IMR-90 (cell line): ENCODE data around the gene OXSR1. TPM values are rescaled to one million over a fixed set of nuclear protein-coding genes. Genes with fewer than 3 reads are reported as not detected.
A peak's percentile ranks its signal among the peaks of the same experiment; 100 is the strongest.

Experiments used
- ATAC-seq: fragments of 200-7000 bp; cut with Tn5 transposase; 2 replicates; pipeline ENCODE4 v1.9.1; 2020; ENCODE audit warnings: low read depth, mild to moderate bottlenecking, moderate library complexity
- BruUV-seq: library from RNA; stranded (reverse); fragments of 400-500 nt; replicated peaks from 2 replicates; lab custom pipeline; 2021; lab: Mats Ljungman, UMichigan
- CTCF ChIA-PET: fragments of 300-600 bp; formaldehyde crosslinking; extraction: SDS; loops from one replicate; lab custom pipeline; 2021; ENCODE audit warnings: antibody characterized with exemption; lab: Yijun Ruan, JAX
- POLR2A ChIA-PET: fragments of 300-600 bp; sonication (Branson Sonifier 250); formaldehyde crosslinking; loops from one replicate; lab custom pipeline; 2022; ENCODE audit warnings: antibody characterized with exemption; ENCODE audit not compliant: unreplicated experiment; lab: Charles Lee
- DNase-seq: peaks from one replicate; pipeline ENCODE4 v3.0.0; 2013
- H2AFZ ChIP-seq: replicated peaks from 2 replicates; pipeline ENCODE3; 2013; ENCODE audit warnings: low read length, mild to moderate bottlenecking; ENCODE audit not compliant: poor library complexity
- H2AK5ac ChIP-seq: 2 replicates; pipeline ENCODE4 v1.6.1; 2013; ENCODE audit warnings: low read depth, low read length, inconsistent platforms
- H2AK9ac ChIP-seq: replicated peaks from 2 replicates; pipeline ENCODE3; 2013; ENCODE audit warnings: mild to moderate bottlenecking, low read depth, low read length, moderate library complexity; ENCODE audit not compliant: poor library complexity
- H2BK120ac ChIP-seq: 2 replicates; pipeline ENCODE4 v1.6.1; 2013; ENCODE audit warnings: low read depth, low read length, inconsistent platforms
- H2BK15ac ChIP-seq: 3 replicates; pipeline ENCODE4 v1.6.1; 2013; ENCODE audit warnings: low read depth, low read length, inconsistent platforms
- H2BK20ac ChIP-seq: 2 replicates; pipeline ENCODE4 v1.6.1; 2013; ENCODE audit warnings: low read depth, mild to moderate bottlenecking, inconsistent platforms, low read length, moderate library complexity
- H2BK5ac ChIP-seq: 2 replicates; pipeline ENCODE4 v1.6.1; 2013; ENCODE audit warnings: mild to moderate bottlenecking, low read depth, low read length, inconsistent platforms; ENCODE audit not compliant: poor library complexity, severe bottlenecking
- H3K14ac ChIP-seq: replicated peaks from 2 replicates; pipeline ENCODE4 v1.6.1; 2013; ENCODE audit warnings: low read depth, low read length, inconsistent platforms
- H3K18ac ChIP-seq: 2 replicates; pipeline ENCODE4 v1.6.1; 2013; ENCODE audit warnings: low read depth, low read length, control low read depth
- H3K23ac ChIP-seq: 2 replicates; pipeline ENCODE4 v1.6.1; 2013; ENCODE audit warnings: low read depth, low read length, inconsistent platforms
- H3K27ac ChIP-seq: 2 replicates; pipeline ENCODE4 v1.5.1; 2013; ENCODE audit warnings: mild to moderate bottlenecking, control low read depth, low read length; ENCODE audit not compliant: insufficient read depth
- H3K27me3 ChIP-seq: 2 replicates; pipeline ENCODE4 v1.6.1; 2013; ENCODE audit warnings: low read length; ENCODE audit not compliant: control insufficient read depth, insufficient read depth
- H3K36me3 ChIP-seq: 2 replicates; pipeline ENCODE4 v1.6.1; 2013; ENCODE audit warnings: low read length, mixed read lengths; ENCODE audit not compliant: control insufficient read depth, insufficient read depth
- H3K4ac ChIP-seq: 2 replicates; pipeline ENCODE4 v1.6.1; 2013; ENCODE audit warnings: low read depth, low read length, inconsistent platforms
- H3K4me1 ChIP-seq: 2 replicates; pipeline ENCODE4 v1.6.1; 2013; ENCODE audit warnings: low read length, mixed read lengths; ENCODE audit not compliant: control insufficient read depth, insufficient read depth
- H3K4me2 ChIP-seq: 2 replicates; pipeline ENCODE4 v1.6.1; 2013; ENCODE audit warnings: low read depth, mild to moderate bottlenecking, control low read depth, low read length, moderate library complexity
- H3K4me3 ChIP-seq: 2 replicates; pipeline ENCODE4 v1.5.1; 2013; ENCODE audit warnings: low read depth, mild to moderate bottlenecking, control low read depth, low read length, moderate library complexity; ENCODE audit not compliant: insufficient read depth
- H3K56ac ChIP-seq: 2 replicates; pipeline ENCODE4 v1.6.1; 2013; ENCODE audit warnings: low read length, inconsistent platforms; ENCODE audit not compliant: insufficient read depth; ENCODE audit errors: extremely low read depth
- H3K79me1 ChIP-seq, 2 experiments: 2 replicates each; pipeline ENCODE4 v1.6.1; 2013; ENCODE audit warnings: low read length in 2 of 2, inconsistent platforms in 1 of 2, low read depth in 1 of 2
- H3K9ac ChIP-seq: 2 replicates; pipeline ENCODE4 v1.6.1; 2013; ENCODE audit warnings: low read depth, low read length, control low read depth
- H3K9me1 ChIP-seq: 2 replicates; pipeline ENCODE4 v1.6.1; 2013; ENCODE audit warnings: low read length, inconsistent platforms; ENCODE audit not compliant: insufficient read depth
- H3K9me3 ChIP-seq: 2 replicates; pipeline ENCODE4 v1.6.1; 2013; ENCODE audit warnings: low read length; ENCODE audit not compliant: control insufficient read depth, insufficient read depth
- H4K20me1 ChIP-seq: 2 replicates; pipeline ENCODE4 v1.6.1; 2013; ENCODE audit warnings: low read length, inconsistent platforms; ENCODE audit not compliant: insufficient read depth
- H4K5ac ChIP-seq: 2 replicates; pipeline ENCODE4 v1.6.1; 2013; ENCODE audit warnings: mild to moderate bottlenecking, low read depth, low read length, control low read depth
- H4K8ac ChIP-seq, 2 experiments: 2 replicates each; pipeline ENCODE4 v1.6.1; 2013; ENCODE audit warnings: low read depth in 2 of 2, low read length in 2 of 2, control low read depth in 1 of 2, inconsistent platforms in 1 of 2
- H4K91ac ChIP-seq: 2 replicates; pipeline ENCODE4 v1.6.1; 2013; ENCODE audit warnings: low read depth, low read length, inconsistent platforms; ENCODE audit not compliant: insufficient read depth
- BHLHE40 ChIP-seq: fragments of 150-350 bp; IDR thresholded peaks from 2 replicates; pipeline ENCODE4 v1.6.1; 2016; ENCODE audit warnings: mild to moderate bottlenecking, low read depth, low read length
- CEBPB ChIP-seq: IDR thresholded peaks from 2 replicates; pipeline ENCODE4 v1.6.1; 2012; ENCODE audit warnings: low read depth, low read length, improper control_type of control experiment
- CHD1 ChIP-seq: IDR thresholded peaks from 2 replicates; pipeline ENCODE4 v1.6.1; 2012; ENCODE audit warnings: low read depth, low read length, improper control_type of control experiment
- FOS ChIP-seq: fragments of 150-350 bp; IDR thresholded peaks from 2 replicates; pipeline ENCODE4 v1.6.1; 2016; ENCODE audit warnings: low read depth, low read length
- MAFK ChIP-seq: IDR thresholded peaks from 2 replicates; pipeline ENCODE4 v1.6.1; 2012; ENCODE audit warnings: low read depth, low read length, improper control_type of control experiment
- MAZ ChIP-seq: IDR thresholded peaks from 2 replicates; pipeline ENCODE4 v1.6.1; 2012; ENCODE audit warnings: low read depth, mild to moderate bottlenecking, low read length, improper control_type of control experiment, moderate library complexity, borderline replicate concordance
- MXI1 ChIP-seq: IDR thresholded peaks from 2 replicates; pipeline ENCODE4 v1.6.1; 2012; ENCODE audit warnings: low read depth, mild to moderate bottlenecking, low read length, moderate library complexity, borderline replicate concordance
- NFE2L2 ChIP-seq: fragments of 150-350 bp; IDR thresholded peaks from 2 replicates; pipeline ENCODE4 v1.6.1; 2016; ENCODE audit warnings: low read depth, mild to moderate bottlenecking, low read length
- POLR2A ChIP-seq: IDR thresholded peaks from 2 replicates; pipeline ENCODE4 v1.6.1; 2012; ENCODE audit warnings: mild to moderate bottlenecking, low read depth, low read length
- RAD21 ChIP-seq: IDR thresholded peaks from 2 replicates; pipeline ENCODE4 v1.6.1; 2012; ENCODE audit warnings: low read length, improper control_type of control experiment
- SMC3 ChIP-seq: fragments of 150-350 bp; IDR thresholded peaks from 2 replicates; pipeline ENCODE4 v1.6.1; 2016; ENCODE audit warnings: low read depth, mild to moderate bottlenecking, antibody characterized with exemption, low read length, moderate library complexity
- WGBS, 2 experiments: methylation state at CpG; one replicate each; pipeline versions ENCODE4 v1.1.5 to v1.1.7; 2013; ENCODE audit warnings: missing lambda C conversion rate in 2 of 2; ENCODE audit not compliant: insufficient read length in 1 of 2; ENCODE audit errors: extremely low coverage in 2 of 2; 5-methylcytosine and 5-hydroxymethylcytosine counted together
- dilution Hi-C: fragments of 300-500 bp; cut with HindIII; formaldehyde crosslinking; loops from one replicate; pipeline ENCODE4 v1.14.3; 2018; ENCODE audit warnings: low sequenced_read_pairs; ENCODE audit not compliant: unreplicated experiment
- in situ Hi-C: fragments of 300-500 bp; cut with MboI; formaldehyde crosslinking; loops from 3 replicates; pipeline ENCODE4 v1.14.3; 2019; ENCODE audit warnings: low sequenced_read_pairs, inconsistent platforms, mixed read lengths
- intact Hi-C: fragments of 100-400 bp; cut with micrococcal nuclease; formaldehyde crosslinking; loops from 2 replicates; pipeline ENCODE4 v1.10.0; 2022
- polyA plus RNA-seq, 3 experiments: library from polyadenylated mRNA; depleted of rRNA; stranded (reverse); fragments of >200 nt; gene quantifications; 2 replicates each; pipeline ENCODE4 v1.2.3, GENCODE V29; 2012; ENCODE audit warnings: low replicate concordance in 1 of 3
- total RNA-seq: library from RNA; depleted of rRNA; stranded (reverse); fragments of >200 nt; gene quantifications from 2 replicates; pipeline ENCODE4 v1.2.3, GENCODE V29; 2012
- TF ChIP-seq, protein P1 (sequence below): fragments of 150-350 bp; IDR thresholded peaks from 2 replicates; pipeline ENCODE4 v1.6.1; 2017; ENCODE audit warnings: mild to moderate bottlenecking, antibody characterized with exemption, low read length, low read depth
- TF ChIP-seq, protein P2 (sequence below): conservative IDR thresholded peaks from 2 replicates; pipeline ENCODE4 v1.5.1; 2012; ENCODE audit warnings: mild to moderate bottlenecking, low read depth, low read length, improper control_type of control experiment

Gene OXSR1
- total and polyA plus RNA-seq, 2 of the 4 experiments (the other 2 are of a cell fraction): 32.9 to 37.6 TPM

DNA sequence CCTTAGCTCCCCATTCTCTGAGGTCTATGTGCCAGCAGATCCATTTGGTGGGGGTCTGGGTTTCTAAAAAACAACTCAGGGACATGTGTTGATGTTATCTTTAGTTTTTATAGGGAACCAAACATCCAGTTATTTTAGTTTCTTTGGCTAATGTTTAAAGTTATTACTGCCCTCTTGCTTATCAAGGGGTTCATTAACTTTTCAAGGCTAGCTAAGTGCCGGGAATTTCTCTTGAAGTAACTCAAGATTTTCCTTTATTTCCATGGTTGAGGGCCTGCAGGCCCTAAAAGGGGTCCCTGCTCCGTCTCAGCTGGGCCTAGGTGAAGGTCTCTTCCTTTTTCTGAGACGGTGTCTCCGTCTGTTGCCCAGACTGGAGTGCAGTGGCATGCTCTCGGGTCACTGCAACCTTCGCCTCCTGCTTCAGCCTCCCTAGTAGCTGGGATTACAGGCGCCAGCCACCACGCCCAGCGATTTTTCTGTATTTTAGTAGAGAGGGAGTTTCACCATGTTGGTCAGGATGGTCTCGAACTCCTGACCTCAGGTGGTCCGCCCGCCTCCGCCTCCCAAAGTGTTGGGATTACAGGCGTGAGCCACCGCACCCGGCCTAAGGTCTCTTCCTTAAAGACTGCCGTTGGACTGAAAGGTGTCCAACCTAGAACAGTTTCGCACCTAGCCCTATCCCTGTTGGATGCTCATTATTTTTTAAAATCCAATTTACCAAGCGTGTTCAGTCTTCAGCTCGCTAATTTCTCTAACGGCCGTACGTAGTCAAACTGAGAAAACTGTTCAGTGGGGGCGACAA, 1.3 kb upstream of the OXSR1 start:
- Histone ChIP-seq H3K9ac (peak overlapping the region; percentile 45), H3K56ac (peak overlapping the region; percentile 65; the same call in 1 of the 2 replicates), H3K14ac (peak overlapping the region; percentile 80), H3K23ac (peak overlapping the region; percentile 61), H3K4me1 (peaks cover 2% of the 10 kb centered on the region; the same call in 1 of the 2 replicates), H3K27me3 (no peaks in the 10 kb centered on the region), H2AK5ac (peak overlapping the region; percentile 65), H3K9me3 (no peaks in the 10 kb centered on the region), H3K27ac (peak overlapping the region; percentile 55), H3K36me3 (no peaks in the 10 kb centered on the region), H4K5ac (peak overlapping the region; percentile 76), H3K9me1 (0 out of 2 replicates have a peak, but pooled peaks cover 2% of the 10 kb centered on the region), H3K18ac (no peak overlapping the region; the same call in 1 of the 2 replicates), H3K4me3 (peak overlapping the region; percentile 57), H3K4me2 (peak overlapping the region; percentile 70), H4K20me1 (peaks cover 5% of the 10 kb centered on the region; the same call in 1 of the 2 replicates), H2AK9ac (peak overlapping the region; percentile 97), H2BK5ac (peak overlapping the region; percentile 47), H3K79me1 (peaks cover 0 to 13% of the 10 kb centered on the region in 2 experiments; a peak in 2 of 4 replicates), H3K4ac (peak overlapping the region; percentile 81), H2BK15ac (0 out of 3 replicates have a peak overlapping the region, but pooled peaks have one; percentile 28), H4K91ac (peak overlapping the region; percentile 75), H4K8ac (peak overlapping the region; percentile 86 to 96), H2AFZ (peak overlapping the region; percentile 89), H2BK20ac (0 out of 2 replicates have a peak overlapping the region, but pooled peaks have one; percentile 24), H2BK120ac (peak overlapping the region; percentile 42; the same call in 1 of the 2 replicates)
- ChIA-PET CTCF (interaction anchor here (0.5 to 1.2 kb wide), 4 partner anchors 8 to 27 kb away, joined by 3 read pairs; partner anchors contain the start of gene ACAA1), POLR2A (interaction anchor here (0.6 to 2.0 kb wide), 2 partner anchors 22 to 27 kb away, joined by 10 to 16 read pairs; partner anchors contain the start of gene ACAA1)
- ATAC-seq: no peak
- no TSS peak for BruUV-seq
- in situ Hi-C loops: no loop called here
- intact Hi-C loops: no loop called here
- dilution Hi-C loops: no loop called here
- no peak for DNase-seq
- 99% methylated on average over 10 of the region's 24 CpGs; no CpG with 5 or more reads in 1 of the 2 experiments for WGBS, 2 experiments
- TF ChIP-seq, protein P1, sequence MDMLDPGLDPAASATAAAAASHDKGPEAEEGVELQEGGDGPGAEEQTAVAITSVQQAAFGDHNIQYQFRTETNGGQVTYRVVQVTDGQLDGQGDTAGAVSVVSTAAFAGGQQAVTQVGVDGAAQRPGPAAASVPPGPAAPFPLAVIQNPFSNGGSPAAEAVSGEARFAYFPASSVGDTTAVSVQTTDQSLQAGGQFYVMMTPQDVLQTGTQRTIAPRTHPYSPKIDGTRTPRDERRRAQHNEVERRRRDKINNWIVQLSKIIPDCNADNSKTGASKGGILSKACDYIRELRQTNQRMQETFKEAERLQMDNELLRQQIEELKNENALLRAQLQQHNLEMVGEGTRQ: no peak
- TF ChIP-seq CHD1 (no peak), MXI1 (no peak), CEBPB (no peak), BHLHE40 (no peak), RAD21 (no peak), FOS (no peak), MAFK (no peak), POLR2A (no peak), SMC3 (no peak), MAZ (no peak), NFE2L2 (no peak)
- TF ChIP-seq, protein P2, sequence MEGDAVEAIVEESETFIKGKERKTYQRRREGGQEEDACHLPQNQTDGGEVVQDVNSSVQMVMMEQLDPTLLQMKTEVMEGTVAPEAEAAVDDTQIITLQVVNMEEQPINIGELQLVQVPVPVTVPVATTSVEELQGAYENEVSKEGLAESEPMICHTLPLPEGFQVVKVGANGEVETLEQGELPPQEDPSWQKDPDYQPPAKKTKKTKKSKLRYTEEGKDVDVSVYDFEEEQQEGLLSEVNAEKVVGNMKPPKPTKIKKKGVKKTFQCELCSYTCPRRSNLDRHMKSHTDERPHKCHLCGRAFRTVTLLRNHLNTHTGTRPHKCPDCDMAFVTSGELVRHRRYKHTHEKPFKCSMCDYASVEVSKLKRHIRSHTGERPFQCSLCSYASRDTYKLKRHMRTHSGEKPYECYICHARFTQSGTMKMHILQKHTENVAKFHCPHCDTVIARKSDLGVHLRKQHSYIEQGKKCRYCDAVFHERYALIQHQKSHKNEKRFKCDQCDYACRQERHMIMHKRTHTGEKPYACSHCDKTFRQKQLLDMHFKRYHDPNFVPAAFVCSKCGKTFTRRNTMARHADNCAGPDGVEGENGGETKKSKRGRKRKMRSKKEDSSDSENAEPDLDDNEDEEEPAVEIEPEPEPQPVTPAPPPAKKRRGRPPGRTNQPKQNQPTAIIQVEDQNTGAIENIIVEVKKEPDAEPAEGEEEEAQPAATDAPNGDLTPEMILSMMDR: no peak
